Epithelial cell of prostate (primary cell): ENCODE data around the gene DRD4.

ENCODE experiments used
- DNase-seq: peaks from one replicate; pipeline ENCODE4 v3.0.0-alpha.2; 2011; ENCODE audit warnings: low read depth, low spot score
- H3K27ac ChIP-seq: fragments of 450-650 bp; 2 replicates; pipeline ENCODE4 v1.5.1; 2017; ENCODE audit warnings: mild to moderate bottlenecking

Gene DRD4

DNA sequence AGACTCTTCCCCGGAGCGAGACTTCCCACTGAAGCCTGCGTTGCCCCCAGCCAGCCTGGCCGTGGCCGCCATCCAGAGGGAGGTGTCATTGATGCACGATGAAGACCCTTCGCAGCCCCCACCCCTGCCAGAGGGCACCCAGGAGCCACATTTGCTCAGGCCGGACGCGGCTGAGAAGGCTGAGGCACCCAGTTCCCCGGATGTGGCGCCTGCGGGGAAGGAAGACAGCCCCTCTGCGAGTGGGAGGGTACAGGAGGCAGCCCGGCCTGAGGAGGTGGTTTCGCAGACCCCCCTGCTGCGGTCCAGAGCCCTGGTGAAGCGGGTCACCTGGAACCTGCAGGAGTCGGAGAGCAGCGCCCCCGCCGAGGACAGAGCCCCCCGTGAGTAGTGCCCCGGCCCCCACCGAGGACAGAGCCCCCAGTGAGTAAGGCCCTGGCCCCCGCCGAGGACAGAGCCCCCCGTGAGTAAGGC is 27.7 kb upstream of the DRD4 start:
- H3K27ac ChIP-seq: no peak overlapping the region
- no peak for DNase-seq

DNA sequence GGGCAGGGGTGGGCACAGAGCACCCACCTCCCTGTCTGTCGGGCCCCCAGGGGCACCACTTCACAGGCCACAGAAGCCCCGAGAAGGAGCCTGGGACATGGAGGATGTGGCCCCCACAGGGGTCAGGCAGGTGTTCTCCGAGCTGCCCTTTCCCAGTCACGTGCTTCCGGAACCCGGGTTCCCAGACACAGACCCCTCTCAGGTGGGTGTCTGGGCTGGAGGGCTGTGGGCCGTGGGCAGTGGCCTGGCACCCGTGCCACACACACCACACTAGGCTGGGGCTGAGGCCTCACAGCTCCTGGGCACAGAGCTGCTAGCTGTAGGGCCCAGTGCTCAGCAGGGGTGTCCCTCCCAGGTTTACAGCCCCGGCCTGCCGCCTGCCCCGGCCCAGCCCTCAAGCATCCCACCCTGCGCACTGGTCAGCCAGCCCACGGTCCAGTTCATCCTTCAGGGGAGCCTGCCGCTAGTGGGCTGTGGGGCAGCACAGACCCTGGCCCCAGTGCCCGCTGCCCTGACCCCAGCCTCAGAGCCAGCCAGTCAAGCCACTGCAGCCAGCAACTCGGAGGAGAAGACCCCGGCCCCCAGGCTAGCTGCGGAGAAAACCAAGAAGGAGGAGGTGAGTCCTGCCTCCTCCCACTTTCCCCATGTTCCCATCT is 26.8 kb upstream of the DRD4 start:
- H3K27ac ChIP-seq: no peak overlapping the region
- no peak for DNase-seq

DNA sequence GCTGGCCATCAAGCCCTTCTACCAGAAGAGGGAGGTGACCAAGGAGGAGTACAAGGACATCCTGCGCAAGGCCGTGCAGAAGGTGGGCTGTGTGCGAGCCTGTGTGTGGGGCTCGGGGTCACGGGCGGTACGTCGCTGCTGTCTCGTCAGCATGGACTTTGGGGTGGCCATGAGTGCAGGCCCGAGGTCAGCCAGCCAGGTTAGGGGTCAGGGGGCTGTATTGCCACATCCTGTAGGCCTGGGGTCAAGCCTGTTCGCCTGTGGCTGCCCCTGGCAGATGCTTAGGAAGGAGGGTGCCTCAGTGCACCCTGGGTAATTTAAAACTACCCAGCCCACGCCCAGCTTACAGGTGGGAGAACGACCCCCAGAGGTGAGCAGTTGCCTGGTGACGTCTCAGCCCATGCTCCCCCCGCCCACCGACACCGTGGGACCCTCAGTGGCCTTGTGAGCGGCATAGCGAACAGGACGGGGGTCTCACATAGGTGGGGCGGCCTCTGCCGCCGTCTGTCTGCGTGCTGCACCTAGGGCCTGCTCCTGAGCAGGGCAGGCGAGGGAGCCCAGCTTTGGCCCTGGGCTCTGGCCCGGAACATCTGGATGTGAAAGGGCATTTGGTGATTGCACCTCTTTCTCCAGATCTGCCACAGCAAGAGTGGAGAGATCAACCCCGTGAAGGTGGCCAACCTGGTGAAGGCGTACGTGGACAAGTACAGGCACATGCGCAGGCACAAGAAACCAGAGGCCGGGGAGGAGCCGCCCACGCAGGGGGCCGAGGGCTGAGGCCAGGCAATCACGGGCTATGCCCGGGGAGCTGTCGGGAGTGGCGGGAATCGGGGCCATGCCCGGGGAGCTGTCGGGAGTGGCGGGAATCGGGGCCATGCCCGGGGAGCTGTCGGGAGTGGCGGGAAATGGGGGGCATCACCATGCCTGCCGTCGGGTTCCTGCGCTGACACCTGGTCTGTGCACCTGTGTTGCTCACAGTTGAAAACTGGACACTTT is 25.8 kb upstream of the DRD4 start:
- DNase-seq: no peak
- H3K27ac ChIP-seq: no peak overlapping the region

DNA sequence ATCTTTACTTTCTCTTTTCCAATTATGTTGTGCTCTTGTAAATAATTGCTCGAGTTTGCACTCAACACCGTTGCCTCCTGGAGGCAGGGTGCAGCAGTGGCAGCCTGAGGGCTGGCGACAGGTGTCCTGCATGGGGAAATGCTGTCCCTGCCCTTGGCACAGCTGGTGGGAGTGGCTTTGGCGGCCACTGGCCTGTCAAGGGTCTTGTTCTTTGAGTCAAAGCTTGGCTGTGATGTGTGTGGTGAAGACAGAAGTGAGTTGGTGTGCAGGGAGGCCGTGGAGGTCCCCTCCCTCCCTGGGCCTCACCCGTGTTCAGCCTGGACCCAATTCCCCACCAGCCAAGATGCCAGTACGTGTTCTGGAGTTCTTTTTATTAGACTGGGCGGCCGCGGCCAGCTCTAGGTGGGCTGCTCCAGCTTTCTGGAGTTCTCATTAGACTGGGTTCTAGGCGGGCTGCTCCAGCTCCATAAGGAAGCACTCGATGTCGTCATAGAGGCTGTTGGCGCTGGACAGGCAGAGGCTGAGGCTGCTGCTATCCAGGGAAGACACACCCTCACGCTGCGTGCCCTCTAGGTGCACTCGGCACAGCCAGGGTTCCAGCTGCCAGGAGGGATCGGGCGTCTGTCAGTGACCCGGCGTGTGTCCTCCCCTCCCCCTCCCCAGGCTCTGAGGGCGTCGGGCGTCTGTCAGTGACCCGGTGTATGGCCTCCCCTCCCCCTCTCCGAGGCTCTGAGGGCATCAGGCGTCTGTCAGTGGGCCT is 24.7 kb upstream of the DRD4 start:
- H3K27ac ChIP-seq: no peak overlapping the region
- no peak for DNase-seq

DNA sequence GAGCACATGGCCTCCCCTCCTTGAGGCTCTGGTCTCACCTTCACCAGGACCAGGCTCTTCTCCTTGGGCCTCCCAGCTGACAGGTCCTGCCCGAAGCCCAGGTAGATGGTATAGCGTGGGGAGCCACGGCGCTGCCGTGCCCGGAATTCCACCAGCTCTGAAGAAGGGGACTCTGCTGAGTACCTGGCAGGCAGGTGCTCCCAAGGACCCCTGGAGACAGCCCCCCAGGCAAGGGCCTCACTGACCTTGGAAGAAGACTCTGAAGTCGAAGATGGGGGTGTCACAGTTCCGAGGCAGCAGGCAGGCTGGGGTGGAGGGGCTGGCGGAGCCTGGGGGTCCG is 24.1 kb upstream of the DRD4 start:
- no peak overlapping the region for H3K27ac ChIP-seq
- DNase-seq: no peak

DNA sequence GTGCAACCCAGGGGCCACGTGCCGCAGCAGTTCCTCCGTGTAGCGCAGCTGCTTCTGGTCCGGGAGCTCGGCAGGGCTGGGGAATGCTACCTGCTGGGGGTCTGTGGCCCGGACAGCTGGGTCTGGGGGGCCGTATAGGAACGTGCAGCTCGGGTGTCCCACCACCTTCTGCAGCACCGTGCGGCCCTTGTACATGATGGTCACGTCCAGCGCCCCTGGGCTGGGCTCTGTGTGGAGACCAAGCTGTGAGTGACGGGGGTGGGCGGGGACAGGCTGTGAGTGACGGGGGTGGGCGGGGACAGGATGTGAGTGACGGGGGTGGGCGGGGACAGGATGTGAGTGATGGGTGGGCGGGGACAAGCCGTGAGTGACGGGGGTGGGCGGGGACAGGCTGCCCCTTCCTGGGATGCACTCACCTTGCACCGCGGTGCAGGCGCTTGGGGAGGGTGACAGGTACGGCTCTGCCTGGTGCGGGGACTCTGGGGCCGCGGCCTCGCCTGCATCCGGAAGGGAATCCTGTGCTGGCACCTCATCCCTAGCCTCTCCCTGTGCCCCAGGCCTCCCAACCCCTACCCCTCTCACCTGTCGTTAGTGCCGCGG is 23.6 kb upstream of the DRD4 start:
- H3K27ac ChIP-seq: peak overlapping the region; percentile 77
- DNase-seq: peak; percentile 45

DNA sequence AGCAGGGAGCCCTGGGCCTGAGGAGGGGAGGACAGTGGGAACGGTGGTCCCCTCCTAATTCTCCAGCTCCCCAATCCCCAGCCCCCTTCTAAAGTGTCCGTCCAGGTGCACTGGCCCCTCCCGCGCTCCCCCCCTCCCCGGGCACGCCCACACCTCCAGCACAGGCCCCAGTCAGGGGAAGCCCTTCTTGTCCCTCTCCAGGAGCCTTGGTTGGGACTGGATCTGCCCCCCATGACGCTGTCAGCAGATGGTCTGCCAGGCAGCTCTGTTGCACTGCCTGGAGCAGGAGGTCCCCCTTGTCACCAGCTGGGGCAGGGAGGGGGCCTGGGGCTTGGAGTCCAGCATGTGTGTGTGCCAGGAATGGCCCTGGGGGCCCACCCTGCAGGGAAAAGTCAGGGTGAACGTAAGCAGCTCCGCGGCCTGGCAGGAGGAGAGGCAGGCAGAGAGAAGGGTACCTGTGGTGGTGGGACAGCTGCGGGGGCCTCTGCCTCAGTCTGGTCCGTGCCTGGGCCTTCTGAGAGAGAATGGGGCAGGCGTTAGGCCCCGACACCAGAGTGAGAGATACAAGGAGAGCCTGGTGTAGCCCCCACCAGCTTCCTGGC is 22.9 kb upstream of the DRD4 start:
- DNase-seq: no peak
- peak overlapping the region; percentile 77 for H3K27ac ChIP-seq

DNA sequence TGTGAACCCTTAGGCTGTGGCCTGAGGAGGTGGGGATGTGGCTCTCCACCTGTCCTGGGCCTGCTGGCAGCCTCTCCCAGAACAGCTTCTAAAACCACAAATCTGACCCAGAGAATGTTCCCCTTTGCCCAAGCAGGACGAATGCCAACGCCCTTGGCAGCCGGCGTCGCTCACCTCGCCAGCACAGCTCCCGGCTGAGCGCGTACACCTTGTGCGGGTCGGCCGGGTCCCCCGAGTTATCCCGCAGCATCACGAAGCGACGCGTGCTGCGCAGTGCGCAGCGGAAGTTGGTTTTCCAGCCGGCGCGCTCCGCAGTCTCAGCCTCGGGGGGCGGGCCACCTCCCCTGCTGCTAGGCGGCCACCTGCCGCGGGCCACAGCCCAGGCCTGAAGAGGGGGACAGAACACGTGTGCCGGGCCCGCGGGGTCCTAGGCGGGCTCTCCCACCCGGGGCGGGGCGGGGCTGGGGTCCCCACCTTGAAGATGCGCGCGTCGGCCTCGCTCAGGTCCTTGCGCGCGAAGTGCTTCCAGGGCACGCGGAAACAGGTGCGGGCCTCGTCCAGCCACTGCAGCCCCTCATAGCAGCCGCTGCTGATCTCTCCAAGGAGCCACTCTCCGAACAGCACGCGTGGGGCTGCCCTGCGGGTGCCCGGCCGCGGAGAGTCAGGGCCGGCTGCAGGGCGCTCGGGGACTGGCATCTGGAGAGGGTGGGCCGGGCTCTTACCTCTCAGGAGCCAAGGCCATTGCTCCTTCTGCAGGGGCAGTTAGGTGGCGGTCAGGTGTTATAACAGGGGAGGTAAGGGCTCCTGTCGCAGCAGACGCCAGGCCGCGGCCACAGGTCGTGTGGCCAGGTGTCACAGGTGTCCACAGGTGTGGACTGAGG is 22.2 kb upstream of the DRD4 start:
- H3K27ac ChIP-seq: peak overlapping the region; percentile 77
- no peak for DNase-seq

DNA sequence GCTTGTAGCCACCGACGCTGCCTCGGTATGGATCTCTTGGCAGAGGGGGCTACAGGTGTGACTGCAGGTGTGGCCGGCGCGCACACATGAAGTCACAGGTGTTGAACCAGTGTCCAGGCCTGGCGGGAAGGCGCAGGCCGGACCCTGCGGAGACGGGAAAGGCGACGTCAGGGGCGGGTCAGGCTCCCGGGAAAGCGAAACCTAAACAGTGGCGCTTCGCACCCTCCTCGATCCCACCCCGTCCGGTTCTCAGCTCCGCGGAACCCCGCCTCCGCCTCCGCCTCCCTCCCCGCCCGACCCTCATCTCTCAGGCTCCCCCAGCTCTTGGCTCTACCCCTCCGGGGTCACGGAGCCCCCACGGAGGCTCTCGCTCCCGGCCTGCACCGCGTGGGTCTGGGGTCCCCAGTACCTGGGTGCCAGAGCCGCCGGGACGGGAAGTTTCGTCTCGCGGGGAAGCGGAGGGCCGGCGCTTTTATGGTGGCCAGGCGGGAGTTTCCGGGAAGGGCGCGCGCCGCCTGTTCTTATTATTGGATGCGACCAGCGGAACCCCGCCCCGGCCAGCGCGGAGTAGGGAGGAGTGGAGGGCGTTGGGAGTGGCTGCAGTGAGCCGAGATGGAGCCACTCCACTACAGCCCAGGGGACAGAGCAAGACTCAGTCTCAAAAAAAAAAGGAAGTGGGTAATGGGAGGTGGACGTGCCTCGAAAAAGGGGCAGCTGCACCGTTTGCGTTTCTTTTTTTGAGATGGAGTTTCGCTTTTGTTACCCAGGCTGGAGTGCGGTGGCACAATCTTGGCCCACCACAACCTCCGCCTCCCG is 21.4 kb upstream of the DRD4 start, which contains the start of gene IRF7:
Gene IRF7, minus strand, starts transcription at position 447 of the 816 bp plus-strand sequence. CDS start 586 bp downstream, outside the sequence.
- H3K27ac ChIP-seq: peak within 1 kb of the TSS; percentile 77
- peak; percentile 59 for DNase-seq

DNA sequence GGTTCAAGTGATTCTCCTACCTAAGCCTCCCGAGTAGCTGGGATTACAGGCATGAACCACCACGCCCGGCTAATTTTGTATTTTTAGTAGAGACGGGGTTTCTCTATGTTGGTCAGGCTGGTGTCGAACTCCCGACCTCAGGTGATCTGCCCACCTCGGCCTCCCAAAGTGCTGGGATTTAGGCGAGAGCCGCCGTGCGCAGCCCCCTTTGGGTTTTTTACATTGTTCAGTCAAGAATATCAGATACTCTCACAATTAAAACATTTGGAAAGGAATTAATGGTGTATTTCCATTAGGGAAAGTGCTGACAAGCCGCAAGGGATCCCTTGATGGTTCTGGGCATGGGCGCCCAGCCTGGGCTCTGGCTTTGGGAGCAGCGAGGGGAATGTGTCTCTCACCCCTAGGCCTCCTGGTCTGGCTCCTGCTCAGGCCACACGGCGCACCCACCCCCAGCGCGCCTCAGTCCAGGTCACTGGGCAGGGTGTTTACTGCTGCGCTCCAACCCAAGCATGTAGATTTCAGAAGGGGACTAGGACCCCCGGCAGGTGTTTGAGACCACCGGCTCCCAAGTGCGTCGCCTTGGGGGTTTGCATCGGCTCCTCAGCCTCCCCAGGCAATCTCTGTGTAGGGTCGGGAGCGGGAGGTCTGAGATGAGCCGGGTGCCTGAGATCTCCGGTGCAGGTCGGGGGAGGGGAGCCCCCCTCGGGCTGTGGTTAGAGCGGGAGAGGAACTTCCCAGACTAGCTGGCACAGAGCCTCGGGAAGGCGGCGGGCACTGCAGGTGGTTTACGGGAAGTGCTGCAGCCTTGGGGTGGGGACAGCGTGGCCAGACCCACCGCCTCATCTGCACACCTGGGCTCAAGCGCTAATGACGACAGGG is 20.5 kb upstream of the DRD4 start:
- DNase-seq: no peak
- peak overlapping the region; percentile 77 for H3K27ac ChIP-seq

DNA sequence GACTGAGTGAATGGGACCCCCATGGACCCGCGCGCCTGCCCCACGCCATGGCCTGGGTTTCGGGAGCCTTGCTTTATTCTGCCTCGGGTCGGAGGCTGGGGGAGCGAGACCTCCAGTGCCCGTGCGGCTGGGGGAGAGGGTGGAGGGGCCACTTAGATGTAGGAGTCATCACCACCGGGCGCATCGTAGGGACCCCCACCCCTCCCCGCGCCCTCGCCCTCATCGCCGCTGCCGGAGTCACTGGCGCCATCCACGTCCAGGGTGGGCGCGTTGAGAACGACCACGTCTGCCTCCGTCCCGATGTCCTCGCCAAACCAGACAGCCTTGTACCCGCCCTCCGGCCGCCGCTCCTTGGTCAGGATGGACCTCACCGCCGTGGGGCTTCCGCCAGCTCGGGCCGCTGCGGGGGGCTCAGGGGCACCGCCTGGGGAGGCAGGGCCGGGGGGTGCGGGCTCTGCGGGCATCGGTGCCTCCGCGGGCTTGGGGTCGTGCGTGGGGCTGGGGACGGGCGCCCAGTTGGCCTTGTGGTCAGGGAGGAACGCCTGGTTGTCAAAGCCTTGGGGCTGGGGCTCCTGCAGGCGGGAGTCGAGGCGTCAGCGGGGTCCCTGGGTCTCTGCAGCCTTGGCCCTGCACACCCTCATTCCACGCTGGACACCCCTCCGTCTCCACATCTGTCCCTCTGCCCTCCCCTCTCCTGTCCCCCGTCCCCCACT is 19.7 kb upstream of the DRD4 start:
- DNase-seq: no peak
- no peak overlapping the region for H3K27ac ChIP-seq

DNA sequence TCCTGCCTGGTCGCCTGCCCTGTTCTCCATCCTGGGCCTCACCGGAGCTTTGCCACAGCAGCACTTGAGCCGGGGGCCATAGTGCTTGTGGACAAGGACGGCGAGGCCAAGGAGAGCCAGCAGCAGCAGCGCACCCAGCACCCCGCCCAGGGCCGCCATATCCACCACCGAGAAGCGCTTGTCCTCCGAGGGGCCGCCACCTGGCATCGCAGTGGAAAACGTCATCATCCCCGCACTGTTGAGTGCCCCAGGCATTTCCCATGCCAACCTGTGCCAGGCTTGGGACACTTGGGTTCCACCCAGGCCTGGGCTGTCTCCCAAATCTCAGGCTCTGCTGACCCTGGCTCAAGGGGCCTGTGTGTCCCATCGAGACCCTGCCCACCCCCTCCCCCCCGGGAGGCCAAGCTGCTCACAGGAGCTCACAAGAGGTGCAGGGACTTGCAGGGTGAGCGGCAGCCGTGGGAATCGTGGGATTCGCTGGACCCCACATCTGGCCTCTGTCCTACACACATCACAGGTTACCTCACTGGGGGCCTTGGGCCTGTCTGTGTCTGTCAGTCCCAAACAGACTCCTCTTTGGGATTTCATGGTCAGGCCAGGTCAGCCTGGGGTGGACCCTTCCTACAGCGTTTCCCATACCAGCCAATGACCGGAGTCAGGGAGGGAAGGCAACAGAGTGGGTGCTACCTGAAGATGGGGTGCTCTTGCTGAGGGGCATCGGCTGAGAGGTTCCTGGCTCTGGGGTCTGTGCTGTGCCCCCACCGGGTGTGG is 19.0 kb upstream of the DRD4 start:
- no peak for DNase-seq
- H3K27ac ChIP-seq: no peak overlapping the region

DNA sequence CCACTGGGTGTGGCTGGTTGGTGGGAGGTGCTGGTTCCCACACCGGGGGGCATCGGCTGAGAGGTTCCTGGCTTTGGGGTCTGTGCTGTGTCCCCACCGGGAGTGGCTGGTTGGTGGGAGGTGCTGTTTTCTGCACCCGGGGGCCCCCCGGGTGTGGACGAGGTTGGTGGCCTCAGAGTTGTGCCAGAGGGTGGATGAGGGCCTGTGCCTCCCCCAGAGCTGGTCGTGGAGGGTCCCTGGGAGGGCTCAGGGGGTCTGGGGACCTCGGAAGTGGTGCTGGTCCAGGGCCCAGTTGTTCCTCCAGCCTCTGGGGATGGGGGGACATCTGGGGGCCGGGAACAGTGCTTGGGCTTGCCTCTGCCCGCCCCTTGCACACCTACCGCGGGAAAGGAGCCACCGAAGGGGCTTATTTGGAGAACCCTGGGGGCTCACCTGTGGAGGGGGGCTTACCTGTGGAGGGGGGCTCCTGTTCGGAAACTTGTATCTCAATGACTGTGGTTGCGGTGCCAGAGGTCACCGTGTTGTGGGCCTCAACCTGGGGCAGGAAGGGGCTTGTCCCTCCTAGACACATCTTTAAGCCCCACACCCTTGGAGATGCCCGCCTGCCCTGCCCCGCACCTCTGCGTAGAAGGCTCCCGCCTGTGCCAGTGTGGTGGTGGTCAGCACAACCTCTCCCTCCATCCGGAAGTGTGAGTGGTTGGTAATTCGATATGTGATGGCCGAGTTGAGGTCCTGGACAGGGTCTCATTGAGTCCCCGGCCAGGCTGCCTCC is 18.0 kb upstream of the DRD4 start:
- no peak for DNase-seq
- H3K27ac ChIP-seq: no peak overlapping the region

DNA sequence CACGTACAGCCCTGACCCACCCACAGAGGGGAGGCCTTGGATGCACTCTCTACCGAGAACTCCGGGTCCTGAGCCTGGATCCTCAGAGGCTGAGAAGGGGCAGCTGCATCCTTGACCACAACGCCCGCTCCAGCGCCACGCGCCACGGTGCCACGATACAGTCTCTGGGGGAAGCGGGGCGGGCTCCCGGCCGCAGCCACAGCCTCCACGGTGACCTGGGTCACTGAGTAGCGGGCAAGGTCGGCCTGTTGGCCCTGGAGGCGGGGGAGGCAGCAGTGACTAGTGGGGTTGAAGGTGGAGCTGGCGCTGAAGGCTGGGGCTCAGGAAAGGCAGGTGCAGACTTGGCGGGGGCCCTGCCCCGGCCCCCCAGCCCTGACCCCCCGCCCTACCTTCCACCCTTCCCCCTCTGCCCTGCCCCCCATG is 17.4 kb upstream of the DRD4 start:
- no peak overlapping the region for H3K27ac ChIP-seq
- no peak for DNase-seq

DNA sequence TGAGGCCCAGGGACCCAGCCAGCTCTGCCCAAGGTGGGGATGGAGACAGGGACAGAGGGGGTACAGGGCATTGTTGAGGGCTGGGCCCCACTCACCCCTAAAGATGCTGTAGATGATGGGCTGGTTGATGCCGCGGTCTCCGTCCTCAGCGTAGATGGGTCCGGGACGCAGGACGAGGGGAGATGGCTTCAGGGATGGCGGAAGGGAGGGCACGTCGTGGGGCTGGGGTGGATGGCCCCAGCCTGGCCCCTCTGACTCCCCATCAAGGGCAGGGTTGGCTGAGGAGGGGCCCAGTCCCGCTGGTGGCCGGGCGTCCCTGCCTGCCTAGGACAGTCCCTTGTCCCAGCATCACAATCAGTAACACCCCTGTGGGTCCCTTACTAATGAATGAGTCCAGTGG is 16.9 kb upstream of the DRD4 start:
- no peak overlapping the region for H3K27ac ChIP-seq
- DNase-seq: no peak
